ENCODE results near the gene TRH.
A peak's percentile ranks its signal among the peaks of the same experiment; 100 is the strongest.

Gene TRH

GRCh38 chr3:129974564-129974832, at the start of gene TRH:
Gene TRH, plus strand, starts transcription at chr3:129974720. Its CDS starts 1,097 bp downstream, at chr3:129975817.
- DNase-seq = no peak

GRCh38 chr3:129927072-129927471, 47.4 kb upstream of the TRH start:
- no peak for DNase-seq

GRCh38 chr3:129929383-129929782, 45.1 kb upstream of the TRH start:
- no peak for DNase-seq

GRCh38 chr3:129933471-129933870, 41.0 kb upstream of the TRH start:
- DNase-seq = no peak

GRCh38 chr3:129934234-129935123, 40.0 kb upstream of the TRH start:
- DNase-seq = no peak

- DNase-seq = no peak
These were observed 37.8 kb upstream of the TRH start for GRCh38 chr3:129936757-129937156.

- no peak for DNase-seq
These were observed 36.8 kb upstream of the TRH start for GRCh38 chr3:129937717-129938116.

GRCh38 chr3:129938140-129938930, 36.2 kb upstream of the TRH start:
- no peak for DNase-seq

GRCh38 chr3:129940086-129940485, 34.4 kb upstream of the TRH start:
- no peak for DNase-seq

- DNase-seq = peak in 1 of 4 experiments; percentile 10
These were observed 32.2 kb upstream of the TRH start for GRCh38 chr3:129942296-129942695.

GRCh38 chr3:129943020-129943419, 31.5 kb upstream of the TRH start:
- no peak for DNase-seq

GRCh38 chr3:129944709-129945108, 29.8 kb upstream of the TRH start:
- no peak for DNase-seq

GRCh38 chr3:129947538-129948240, 26.8 kb upstream of the TRH start:
- no peak for DNase-seq

GRCh38 chr3:129950318-129951046, 24.0 kb upstream of the TRH start:
- no peak for DNase-seq

GRCh38 chr3:129952556-129953355, 21.8 kb upstream of the TRH start:
- DNase-seq = no peak

GRCh38 chr3:129953621-129954020, 20.9 kb upstream of the TRH start:
- DNase-seq = no peak

- DNase-seq = no peak
These were observed 20.0 kb upstream of the TRH start for GRCh38 chr3:129954514-129954913.

- DNase-seq = no peak
These were observed 17.6 kb upstream of the TRH start for GRCh38 chr3:129956936-129957335.

GRCh38 chr3:129958755-129959154, 15.8 kb upstream of the TRH start:
- no peak for DNase-seq

GRCh38 chr3:129961141-129961541, 13.4 kb upstream of the TRH start:
- no peak for DNase-seq

- DNase-seq = no peak
These were observed 11.9 kb upstream of the TRH start for GRCh38 chr3:129962600-129962999.

GRCh38 chr3:129965937-129966336, 8.6 kb upstream of the TRH start:
- no peak for DNase-seq

Data from activated CD4-positive, CD25-positive, alpha-beta regulatory T cell (primary cell).